Upper lobe of left lung (tissue), 6 donors: ENCODE results near the gene UNC13B. TPM values are rescaled to one million over a fixed set of nuclear protein-coding genes. Genes with fewer than 3 reads are reported as not detected.
"Not testable (repeated sequence)": the region's sequence is repeated elsewhere in the genome, so short reads cannot be mapped to it uniquely, and the experiment has no call there.

Experiments used
- ATAC-seq, 2 donors: fragments of 200-7000 bp; cut with Tn5 transposase; one replicate each; pipeline ENCODE4 v1.9.1; 2022; ENCODE audit warnings: mild to moderate bottlenecking in 2 of 2, moderate library complexity in 2 of 2; ENCODE audit not compliant: low FRiP score in 2 of 2
- DNase-seq, 2 donors: peaks; one replicate each; pipeline ENCODE4 v3.0.0-alpha.2; 2019 to 2020
- H3K27ac ChIP-seq, 4 donors: fragments of 200-600 bp; sonication (generic); one replicate each; pipeline ENCODE4 v1.5.1; 2016 to 2019
- H3K27me3 ChIP-seq, 4 donors: fragments of 200-600 bp; sonication (generic); one replicate each; pipeline ENCODE4 v1.5.1; 2017 to 2019
- H3K36me3 ChIP-seq, 4 donors: fragments of 200-600 bp; sonication (generic); one replicate each; pipeline ENCODE4 v1.5.1; 2016 to 2019
- H3K4me1 ChIP-seq, 4 donors: fragments of 200-600 bp; sonication (generic); one replicate each; pipeline ENCODE4 v1.5.1; 2018 to 2019
- H3K4me3 ChIP-seq, 4 donors: fragments of 200-600 bp; sonication (generic); one replicate each; pipeline ENCODE4 v1.5.1; 2017 to 2019; ENCODE audit warnings: mild to moderate bottlenecking in 2 of 4, moderate library complexity in 1 of 4
- H3K9me3 ChIP-seq, 4 donors: fragments of 200-600 bp; sonication (generic); one replicate each; pipeline ENCODE4 v1.5.1; 2018 to 2019
- EP300 ChIP-seq, 4 donors: sonication (generic); formaldehyde crosslinking; IDR thresholded peaks; one replicate each; pipeline ENCODE4 v1.5.1; 2017; ENCODE audit warnings: antibody characterized with exemption in 4 of 4, control low read depth in 2 of 4
- POLR2A ChIP-seq, 4 donors: fragments of 450-650 bp; IDR thresholded peaks; one replicate each; pipeline ENCODE4 v1.5.1; 2016 to 2017; ENCODE audit warnings: antibody characterized with exemption in 4 of 4, mild to moderate bottlenecking in 2 of 4
- POLR2AphosphoS5 ChIP-seq, 2 donors: sonication (generic); formaldehyde crosslinking; IDR thresholded peaks; one replicate each; pipeline ENCODE4 v1.5.1; 2017; ENCODE audit warnings: antibody characterized with exemption in 2 of 2
- WGBS, 2 donors: methylation state at CpG; one replicate each; pipeline ENCODE4 v1.1.5; 2017 to 2018; 5-methylcytosine and 5-hydroxymethylcytosine counted together
- total RNA-seq, 6 donors: library from RNA; depleted of rRNA in 4 of 6; stranded (reverse); fragments of >200 nt in 4 of 6; gene quantifications; one replicate each; pipeline versions ENCODE4 v1.1.0 to v1.2.1, GENCODE V29; 2016 to 2021
- TF ChIP-seq, protein P1 (sequence below), 6 experiments: fragments of 450-650 bp in 4 of 6; fragments of 200-600 bp in 2 of 6; sonication (generic) in 2 of 6; IDR thresholded peaks; one replicate each; pipeline ENCODE4 v1.5.1; 2016 to 2019; ENCODE audit warnings: antibody characterized with exemption in 6 of 6
- donor health status: DM: no; HTN: no; CAD: no; lungs with moderate emphysema.
- donor health status: DM: no; HTN: yes; CAD: no; lungs with severe emphysema.

The UNC13B gene
- total RNA-seq, 6 donors from 2014 or later, result 68.3 to 300 (median 151) TPM

DNA sequence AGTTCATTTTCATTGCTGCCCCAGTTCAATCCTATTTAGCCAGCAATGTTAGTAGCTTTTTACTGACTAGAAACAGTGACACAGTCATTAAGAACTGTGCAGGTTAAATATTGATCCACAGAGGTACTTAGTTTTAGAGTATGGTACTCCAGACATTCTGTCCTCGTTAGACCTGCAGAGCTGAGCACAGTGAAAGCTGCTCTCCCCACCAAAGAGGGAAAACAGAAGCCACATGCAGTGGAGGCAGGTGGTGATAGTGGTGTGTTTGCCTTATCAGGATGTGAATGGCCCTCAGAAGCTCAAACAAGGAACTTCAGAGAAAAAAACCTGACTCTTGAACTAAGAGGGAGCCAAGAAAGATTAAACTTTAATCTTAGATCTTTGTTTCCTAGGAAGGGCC is 75.5 kb downstream of the UNC13B start:
- Histone ChIP-seq H3K27me3 (no peaks in the 10 kb centered on the region), H3K36me3 (no peaks in the 10 kb centered on the region), H3K4me3 (peak overlapping the region in 3 of 4 donors; percentile 24 to 45 (median 39)), H3K9me3 (no peaks in the 10 kb centered on the region), H3K27ac (peak overlapping the region; percentile 43 to 65 (median 54)), H3K4me1 (peaks cover 12 to 25% (median 18%) of the 10 kb centered on the region in 4 donors)
- DNase-seq (peak in 1 of 2 donors; percentile 76), ATAC-seq (peak; percentile 74 to 93)
- 63 to 82% methylated on average over 1 of the region's 1 CpG for WGBS, 2 donors
- TF ChIP-seq POLR2A (IDR thresholded peaks at IDR 0.05) (peak in 1 of 4 donors; percentile 39), POLR2AphosphoS5 (IDR thresholded peaks at IDR 0.05) (peak in 1 of 2 donors; percentile 51), EP300 (IDR thresholded peaks at IDR 0.05) (peak in 1 of 4 donors; percentile 50)
- TF ChIP-seq, protein P1, sequence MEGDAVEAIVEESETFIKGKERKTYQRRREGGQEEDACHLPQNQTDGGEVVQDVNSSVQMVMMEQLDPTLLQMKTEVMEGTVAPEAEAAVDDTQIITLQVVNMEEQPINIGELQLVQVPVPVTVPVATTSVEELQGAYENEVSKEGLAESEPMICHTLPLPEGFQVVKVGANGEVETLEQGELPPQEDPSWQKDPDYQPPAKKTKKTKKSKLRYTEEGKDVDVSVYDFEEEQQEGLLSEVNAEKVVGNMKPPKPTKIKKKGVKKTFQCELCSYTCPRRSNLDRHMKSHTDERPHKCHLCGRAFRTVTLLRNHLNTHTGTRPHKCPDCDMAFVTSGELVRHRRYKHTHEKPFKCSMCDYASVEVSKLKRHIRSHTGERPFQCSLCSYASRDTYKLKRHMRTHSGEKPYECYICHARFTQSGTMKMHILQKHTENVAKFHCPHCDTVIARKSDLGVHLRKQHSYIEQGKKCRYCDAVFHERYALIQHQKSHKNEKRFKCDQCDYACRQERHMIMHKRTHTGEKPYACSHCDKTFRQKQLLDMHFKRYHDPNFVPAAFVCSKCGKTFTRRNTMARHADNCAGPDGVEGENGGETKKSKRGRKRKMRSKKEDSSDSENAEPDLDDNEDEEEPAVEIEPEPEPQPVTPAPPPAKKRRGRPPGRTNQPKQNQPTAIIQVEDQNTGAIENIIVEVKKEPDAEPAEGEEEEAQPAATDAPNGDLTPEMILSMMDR (IDR thresholded peaks at IDR 0.05), result no peak

DNA sequence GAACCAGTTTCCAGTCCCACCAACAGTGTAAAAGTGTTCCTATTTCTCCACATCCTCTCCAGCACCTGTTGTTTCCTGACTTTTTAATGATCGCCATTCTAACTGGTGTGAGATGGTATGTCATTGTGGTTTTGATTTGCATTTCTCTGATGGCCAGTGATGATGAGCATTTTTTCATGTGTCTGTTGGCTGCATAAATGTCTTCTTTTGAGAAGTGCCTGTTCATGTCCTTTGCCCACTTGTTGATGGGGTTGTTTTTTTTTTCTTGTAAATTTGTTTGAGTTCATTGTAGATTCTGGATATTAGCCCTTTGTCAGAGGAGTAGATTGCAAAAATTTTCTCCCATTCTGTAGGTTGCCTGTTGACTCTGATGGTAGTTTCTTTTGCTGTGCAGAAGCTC is 84.1 kb downstream of the UNC13B start:
- ATAC-seq, H3K9me3 ChIP-seq, H3K27ac ChIP-seq, H3K27me3 ChIP-seq, H3K4me3 ChIP-seq, DNase-seq, H3K4me1 ChIP-seq: not testable (repeated sequence)
- WGBS, 2 donors, result 100% methylated on average over 1 of the region's 1 CpG
- peaks cover 0 to 11% (median 0%) of the 10 kb centered on the region in 4 donors for H3K36me3 ChIP-seq

DNA sequence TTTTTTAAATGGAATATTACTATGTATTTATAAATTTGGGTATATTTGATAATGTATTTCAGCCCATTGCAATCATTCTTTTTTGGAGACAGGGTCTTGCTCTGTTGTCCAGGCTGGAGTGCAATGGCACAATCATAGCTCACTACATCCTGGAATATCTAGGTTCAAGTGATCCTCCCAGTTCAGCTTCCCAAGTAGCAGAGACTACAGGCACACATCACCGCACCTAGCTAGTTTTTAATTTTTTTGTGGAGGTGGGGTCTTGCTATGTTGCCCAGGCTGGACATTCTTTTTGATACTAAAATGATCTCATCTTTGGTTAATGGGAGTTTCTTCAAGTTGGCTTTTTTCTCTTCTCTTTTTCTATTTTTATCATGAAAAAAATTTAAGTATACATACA is 91.3 kb downstream of the UNC13B start:
- no peak for DNase-seq
- no peaks in the 10 kb centered on the region for H3K36me3 ChIP-seq
- TF ChIP-seq POLR2A (IDR thresholded peaks at IDR 0.05) (no peak), EP300 (IDR thresholded peaks at IDR 0.05) (no peak), POLR2AphosphoS5 (IDR thresholded peaks at IDR 0.05) (no peak)
- TF ChIP-seq, protein P1 (IDR thresholded peaks at IDR 0.05), result no peak
- no peaks in the 10 kb centered on the region for H3K27me3 ChIP-seq
- 95 to 100% methylated on average over 1 of the region's 1 CpG for whole genome bisulfite sequencing, 2 donors
- no peaks in the 10 kb centered on the region for H3K9me3 ChIP-seq
- peaks cover 0 to 15% (median 2%) of the 10 kb centered on the region in 4 donors for H3K4me1 ChIP-seq
- no peak overlapping the region for H3K27ac ChIP-seq
- no peak overlapping the region for H3K4me3 ChIP-seq
- no peak for ATAC-seq

DNA sequence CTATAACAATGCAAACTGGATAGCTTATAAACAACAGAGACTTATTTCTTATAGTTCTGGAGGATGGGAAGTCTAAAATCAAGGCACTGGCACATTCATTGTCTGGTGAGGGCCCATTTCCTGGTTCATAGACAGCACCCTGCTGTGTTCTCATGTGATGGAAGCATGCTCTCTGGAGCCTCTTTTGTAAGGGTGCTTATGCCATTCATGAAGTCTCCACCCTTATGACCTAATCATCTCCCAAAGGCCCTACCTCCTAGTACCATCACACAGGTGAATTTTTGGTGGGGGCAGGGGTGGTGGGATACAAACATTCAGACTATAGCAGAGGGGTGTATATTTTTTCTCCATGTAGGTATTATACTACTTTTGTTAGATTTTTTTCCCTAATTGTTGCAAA is 92.4 kb downstream of the UNC13B start:
- Histone ChIP-seq H3K27me3 (no peaks in the 10 kb centered on the region), H3K9me3 (no peaks in the 10 kb centered on the region), H3K27ac (no peak overlapping the region), H3K36me3 (no peaks in the 10 kb centered on the region), H3K4me1 (peaks cover 9 to 26% (median 13%) of the 10 kb centered on the region in 4 donors), H3K4me3 (no peak overlapping the region)
- TF ChIP-seq POLR2AphosphoS5 (IDR thresholded peaks at IDR 0.05) (no peak), POLR2A (IDR thresholded peaks at IDR 0.05) (no peak), EP300 (IDR thresholded peaks at IDR 0.05) (no peak)
- TF ChIP-seq, protein P1 (IDR thresholded peaks at IDR 0.05), result no peak
- ATAC-seq (no peak), DNase-seq (peak in 1 of 2 donors; percentile 29)

DNA sequence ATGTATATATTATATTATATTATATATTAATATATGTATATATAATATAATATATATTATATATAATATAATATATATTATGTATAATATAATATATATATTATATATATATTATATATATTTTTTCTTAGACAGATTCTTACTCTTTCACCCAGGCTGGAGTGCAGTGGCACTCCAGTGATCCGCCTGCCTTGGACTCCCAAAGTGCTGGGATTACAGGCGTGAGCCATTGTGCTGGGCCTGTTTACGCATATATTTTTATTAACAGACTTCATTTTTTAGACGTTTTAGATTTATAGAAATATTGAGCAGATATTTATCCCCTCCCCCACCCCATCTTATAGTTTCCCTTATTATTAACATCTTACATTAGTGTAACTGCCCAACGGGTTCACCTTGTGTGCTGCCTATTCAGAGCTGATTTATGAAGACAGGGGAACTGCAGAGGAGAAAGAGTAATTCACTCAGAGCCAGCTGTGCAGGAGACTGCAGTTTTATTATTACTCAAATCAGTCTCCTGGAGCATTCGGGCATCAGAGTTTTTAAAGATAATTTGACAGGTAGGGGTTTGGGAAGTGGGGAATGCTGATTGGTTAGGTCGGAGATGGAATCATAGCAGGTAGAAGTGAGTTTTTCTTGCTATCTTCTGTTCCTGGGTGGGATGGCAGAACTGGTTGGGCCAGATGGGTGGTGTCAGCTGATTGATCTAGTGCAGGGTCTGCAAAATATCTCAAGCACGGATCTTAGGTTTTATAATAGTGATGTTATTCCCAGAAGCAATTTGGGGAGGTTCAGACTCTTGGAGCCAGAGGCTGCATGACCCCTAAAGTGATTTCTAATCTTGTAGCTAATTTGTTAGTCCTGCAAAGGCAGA is 93.4 kb downstream of the UNC13B start:
- no peak for ATAC-seq
- H3K4me3 ChIP-seq, result no peak overlapping the region
- TF ChIP-seq, protein P1 (IDR thresholded peaks at IDR 0.05), result no peak
- TF ChIP-seq EP300 (IDR thresholded peaks at IDR 0.05) (no peak), POLR2AphosphoS5 (IDR thresholded peaks at IDR 0.05) (no peak), POLR2A (IDR thresholded peaks at IDR 0.05) (no peak)
- no peaks in the 10 kb centered on the region for H3K27me3 ChIP-seq
- WGBS, 2 donors, result 75 to 84% methylated on average over 8 of the region's 8 CpGs
- H3K27ac ChIP-seq, result peak overlapping the region in 1 of 4 donors; percentile 16
- DNase-seq, result no peak
- H3K9me3 ChIP-seq, result no peaks in the 10 kb centered on the region
- H3K36me3 ChIP-seq, result no peaks in the 10 kb centered on the region
- peaks cover 9 to 27% (median 15%) of the 10 kb centered on the region in 4 donors for H3K4me1 ChIP-seq
